Measurements from ENCODE around the gene GJD2. TPM values are rescaled to one million over a fixed set of nuclear protein-coding genes. Genes with fewer than 3 reads are reported as not detected.

GJD2 gene
- total RNA-seq, 4 donors from 2014 or later: not detected

- intact Hi-C loops (cut with DNase I): no loop called here
- no peak for TF ChIP-seq CTCF (IDR thresholded peaks at IDR 0.05)
- TF ChIP-seq POLR2A (IDR thresholded peaks at IDR 0.05): no peak
- 32 to 62% methylated on average over 2 of the region's 2 CpGs for WGBS, 2 donors
Measured at GRCh38 chr15:34786206-34786605, 31.4 kb upstream of the GJD2 start.

GRCh38 chr15:34783991-34784390 is 29.2 kb upstream of the GJD2 start:
- DNase-seq: no peak
- Histone ChIP-seq H3K9me3 (no peaks in the 10 kb centered on the region), H3K27me3 (no peaks in the 10 kb centered on the region), H3K4me1 (no peaks in the 10 kb centered on the region), H3K36me3 (no peaks in the 10 kb centered on the region), H3K27ac (no peak overlapping the region), H3K4me3 (replicated peaks in 1 of 3) (no peak overlapping the region)
- TF ChIP-seq POLR2A (IDR thresholded peaks at IDR 0.05): no peak
- TF ChIP-seq CTCF (IDR thresholded peaks at IDR 0.05): no peak
- intact Hi-C loops (cut with DNase I): no loop called here

More at GRCh38 chr15:34786206-34786605, 31.4 kb upstream of the GJD2 start:
- H3K9me3 ChIP-seq: no peaks in the 10 kb centered on the region
- H3K27ac ChIP-seq: no peak overlapping the region
- H3K4me1 ChIP-seq: no peaks in the 10 kb centered on the region
- H3K27me3 ChIP-seq: no peaks in the 10 kb centered on the region
- no peaks in the 10 kb centered on the region for H3K36me3 ChIP-seq
- DNase-seq: no peak
- no peak overlapping the region for H3K4me3 ChIP-seq (replicated peaks in 1 of 3)

- H3K9me3 ChIP-seq: no peaks in the 10 kb centered on the region
- H3K4me1 ChIP-seq: no peaks in the 10 kb centered on the region
- H3K36me3 ChIP-seq: no peaks in the 10 kb centered on the region
- H3K27ac ChIP-seq: no peak overlapping the region
- no peaks in the 10 kb centered on the region for H3K27me3 ChIP-seq
- WGBS, 2 donors: 91 to 97% methylated on average over 2 of the region's 2 CpGs
- H3K4me3 ChIP-seq (replicated peaks in 1 of 3): no peak overlapping the region
- TF ChIP-seq CTCF (IDR thresholded peaks at IDR 0.05) (no peak), POLR2A (IDR thresholded peaks at IDR 0.05) (no peak)
- DNase-seq: no peak
- intact Hi-C loops (cut with DNase I): no loop called here
Measured at GRCh38 chr15:34783431-34783830, 28.6 kb upstream of the GJD2 start.

- intact Hi-C loops (cut with DNase I): no loop called here
- no peak for DNase-seq
- 86 to 89% methylated on average over 3 of the region's 3 CpGs for WGBS, 2 donors
- H3K9me3 ChIP-seq: no peaks in the 10 kb centered on the region
- H3K4me1 ChIP-seq: no peaks in the 10 kb centered on the region
- no peak for TF ChIP-seq CTCF (IDR thresholded peaks at IDR 0.05)
- no peak for TF ChIP-seq POLR2A (IDR thresholded peaks at IDR 0.05)
- H3K27me3 ChIP-seq: no peaks in the 10 kb centered on the region
- no peak overlapping the region for H3K27ac ChIP-seq
- H3K36me3 ChIP-seq: no peaks in the 10 kb centered on the region
- H3K4me3 ChIP-seq (replicated peaks in 1 of 3): no peak overlapping the region
Measured at GRCh38 chr15:34782901-34783300, 28.1 kb upstream of the GJD2 start.

- intact Hi-C loops (cut with DNase I): no loop called here
- TF ChIP-seq CTCF (IDR thresholded peaks at IDR 0.05): no peak
- no peak for TF ChIP-seq POLR2A (IDR thresholded peaks at IDR 0.05)
- DNase-seq: no peak
- WGBS, 2 donors: 78 to 83% methylated on average over 2 of the region's 2 CpGs
- Histone ChIP-seq H3K27ac (no peak overlapping the region), H3K9me3 (no peaks in the 10 kb centered on the region), H3K4me3 (replicated peaks in 1 of 3) (no peak overlapping the region), H3K36me3 (no peaks in the 10 kb centered on the region), H3K4me1 (no peaks in the 10 kb centered on the region), H3K27me3 (no peaks in the 10 kb centered on the region)
Measured at GRCh38 chr15:34780725-34781124, 25.9 kb upstream of the GJD2 start.
